ENCODE measurements around the gene CLASRP. TPM values are rescaled to one million over a fixed set of nuclear protein-coding genes. Genes with fewer than 3 reads are reported as not detected.
A peak's percentile ranks its signal among the peaks of the same experiment; 100 is the strongest.

CLASRP gene
- total RNA-seq, 1 experiment from 2014 or later: 79.9 TPM

GRCh38 chr19:45095496-45096413, 56.9 kb downstream of the CLASRP start:
- H2AFZ ChIP-seq (ENCODE audit: low read depth, low read length, poor library complexity, severe bottlenecking): no peak overlapping the region
- H3K9me3 ChIP-seq (ENCODE audit: control insufficient read depth in 1 of 2, insufficient read depth in 1 of 2, low read depth in 1 of 2, low read length in 2 of 2): no peaks in the 10 kb centered on the region
- H4K20me1 ChIP-seq (ENCODE audit: insufficient read depth): no peaks in the 10 kb centered on the region; the same call in 1 of the 2 replicates
- ChIA-PET CTCF (no interaction called here), POLR2A (interaction anchor here (0.6 kb wide), 1 partner anchor 24 kb away, joined by 3 read pairs; no protein-coding TSS in a partner anchor), RAD21 (ENCODE audit: low non-redundant PET in 1 of 2, low total read pairs in 2 of 2, uncharacterized antibody in 2 of 2, unreplicated experiment in 2 of 2) (no interaction called here)
- H3K79me2 ChIP-seq (ENCODE audit: insufficient read depth, low read length): peaks cover 79% of the 10 kb centered on the region
- ATAC-seq (no peak), DNase-seq (ENCODE audit: low read depth, low spot score) (no peak)
- H3K36me3 ChIP-seq (ENCODE audit: control insufficient read depth in 1 of 2, insufficient read depth in 2 of 2, low read length in 2 of 2): peaks cover 0 to under 1% of the 10 kb centered on the region in 2 experiments; a peak in 1 of 4 replicates
- H3K27me3 ChIP-seq (ENCODE audit: insufficient read depth, low read length): no peaks in the 10 kb centered on the region
- no TSS peak for BruUV-seq (replicated peaks)
- no peak overlapping the region for H3K9ac ChIP-seq (ENCODE audit: low read length)
- H3K9me2 ChIP-seq (ENCODE audit: insufficient read depth): no peaks in the 10 kb centered on the region
- no peak overlapping the region for H3K27ac ChIP-seq (ENCODE audit: low read depth, low read length)
- 0 out of 2 replicates have a peak overlapping the region, but pooled peaks have one; percentile 2 for H3K4me2 ChIP-seq (ENCODE audit: low read length)
- intact Hi-C loops (cut with micrococcal nuclease): loop anchor here (10.0 kb wide), 2 partner anchors 79 to 679 kb away; partner anchors contain the start of genes BLOC1S3 and TRAPPC6A
- H3K4me1 ChIP-seq (ENCODE audit: control insufficient read depth in 1 of 2, insufficient read depth in 2 of 2, low read length in 2 of 2): peaks cover 16 to 54% of the 10 kb centered on the region in 2 experiments; a peak in 3 of 4 replicates
- no peak for TF ChIP-seq ATF3 (IDR thresholded peaks at IDR 0.05)
- TF ChIP-seq EGR1 (IDR thresholded peaks at IDR 0.05; ENCODE audit: low read depth): no peak
- no peak for TF ChIP-seq TCF7L2 (IDR thresholded peaks at IDR 0.05; ENCODE audit: borderline replicate concordance, extremely low read depth, insufficient read depth, insufficient read length)
- no peak overlapping the region for H3K4me3 ChIP-seq (replicated peaks in 1 of 2; ENCODE audit: low read depth in 1 of 2, low read length in 2 of 2)

GRCh38 chr19:45096700-45097099, 57.9 kb downstream of the CLASRP start:
- DNase-seq (ENCODE audit: low read depth, low spot score) (no peak), ATAC-seq (no peak)
- H3K27me3 ChIP-seq (ENCODE audit: insufficient read depth, low read length): no peaks in the 10 kb centered on the region
- ChIA-PET POLR2A (no interaction called here), RAD21 (ENCODE audit: low non-redundant PET in 1 of 2, low total read pairs in 2 of 2, uncharacterized antibody in 2 of 2, unreplicated experiment in 2 of 2) (no interaction called here), CTCF (no interaction called here)
- H4K20me1 ChIP-seq (ENCODE audit: insufficient read depth): no peaks in the 10 kb centered on the region; the same call in 1 of the 2 replicates
- H3K9me3 ChIP-seq (ENCODE audit: control insufficient read depth in 1 of 2, insufficient read depth in 1 of 2, low read depth in 1 of 2, low read length in 2 of 2): no peaks in the 10 kb centered on the region
- H3K4me2 ChIP-seq (ENCODE audit: low read length): no peak overlapping the region
- H3K9ac ChIP-seq (ENCODE audit: low read length): no peak overlapping the region
- no TSS peak for BruUV-seq (replicated peaks)
- H3K36me3 ChIP-seq (ENCODE audit: control insufficient read depth in 1 of 2, insufficient read depth in 2 of 2, low read length in 2 of 2): no peaks in the 10 kb centered on the region
- intact Hi-C loops (cut with micrococcal nuclease): loop anchor here (10.0 kb wide), 2 partner anchors 78 to 678 kb away; partner anchors contain the start of genes BLOC1S3 and TRAPPC6A
- H3K4me3 ChIP-seq (replicated peaks in 1 of 2; ENCODE audit: low read depth in 1 of 2, low read length in 2 of 2): no peak overlapping the region
- peaks cover 88% of the 10 kb centered on the region for H3K79me2 ChIP-seq (ENCODE audit: insufficient read depth, low read length)
- H3K4me1 ChIP-seq (ENCODE audit: control insufficient read depth in 1 of 2, insufficient read depth in 2 of 2, low read length in 2 of 2): peaks cover 12 to 47% of the 10 kb centered on the region in 2 experiments; a peak in 3 of 4 replicates
- no peaks in the 10 kb centered on the region for H3K9me2 ChIP-seq (ENCODE audit: insufficient read depth)
- H3K27ac ChIP-seq (ENCODE audit: low read depth, low read length): no peak overlapping the region
- no peak overlapping the region for H2AFZ ChIP-seq (ENCODE audit: low read depth, low read length, poor library complexity, severe bottlenecking)
- TF ChIP-seq CEBPB (IDR thresholded peaks at IDR 0.05; ENCODE audit: low read depth): no peak
- no peak for TF ChIP-seq MAX (IDR thresholded peaks at IDR 0.05)
- TF ChIP-seq EZH2phosphoT487 (IDR thresholded peaks at IDR 0.05; ENCODE audit: borderline replicate concordance): no peak
- TF ChIP-seq CTCF (IDR thresholded peaks at IDR 0.05 in 2 of 3, conservative IDR thresholded peaks at IDR 0.05 in 1 of 3; ENCODE audit: borderline replicate concordance in 1 of 3, insufficient read depth in 1 of 3, low read depth in 2 of 3, low read length in 2 of 3): no peak
- no peak for TF ChIP-seq SIN3A (IDR thresholded peaks at IDR 0.05; ENCODE audit: low read depth)
- no peak for TF ChIP-seq JUND (IDR thresholded peaks at IDR 0.05)
- TF ChIP-seq EGR1 (IDR thresholded peaks at IDR 0.05; ENCODE audit: low read depth): no peak
- TF ChIP-seq ATF3 (IDR thresholded peaks at IDR 0.05): no peak
- TF ChIP-seq SP1 (IDR thresholded peaks at IDR 0.05; ENCODE audit: low read depth): no peak
- TF ChIP-seq REST (IDR thresholded peaks at IDR 0.05; ENCODE audit: low read depth): no peak

Measured in HCT116 (cell line).